ENCODE data around the gene PKNOX2. TPM values are rescaled to one million over a fixed set of nuclear protein-coding genes. Genes with fewer than 3 reads are reported as not detected.

Gene PKNOX2
- total RNA-seq, 2 donors from 2014 or later: 4.0 to 6.9 TPM

- H3K36me3 ChIP-seq (ENCODE audit: control insufficient read depth, insufficient read depth, low read length): no peaks in the 10 kb centered on the region
- Mint-ChIP-seq H3K27ac (no peak overlapping the region), H3K4me3 (no peak overlapping the region), H3K4me1 (peaks cover 26% of the 10 kb centered on the region), H3K9me3 (no peaks in the 10 kb centered on the region), H3K36me3 (ENCODE audit: low read depth) (no peaks in the 10 kb centered on the region), H3K27me3 (ENCODE audit: insufficient read depth) (peaks cover 24% of the 10 kb centered on the region)
- 92 to 100% methylated on average over 2 of the region's 2 CpGs for WGBS, 2 experiments (ENCODE audit: insufficient coverage in 1 of 2, insufficient read length in 1 of 2)
- H3K9me3 ChIP-seq (ENCODE audit: control insufficient read depth, low read length): no peaks in the 10 kb centered on the region
- peaks cover 11% of the 10 kb centered on the region for H3K4me1 ChIP-seq (ENCODE audit: control insufficient read depth, insufficient read depth, low read length)
- no peak overlapping the region for H3K4me3 ChIP-seq (ENCODE audit: low read length)
- H3K9ac ChIP-seq (ENCODE audit: extremely low read depth, low read length, poor library complexity, severe bottlenecking): no peak overlapping the region
- DNase-seq: no peak
- no peak overlapping the region for H3K27ac ChIP-seq (ENCODE audit: low read depth, low read length)
- H3K27me3 ChIP-seq (ENCODE audit: control insufficient read depth, insufficient read depth, low read length, poor library complexity, severe bottlenecking): peaks cover 40% of the 10 kb centered on the region
- TF ChIP-seq, protein P1, sequence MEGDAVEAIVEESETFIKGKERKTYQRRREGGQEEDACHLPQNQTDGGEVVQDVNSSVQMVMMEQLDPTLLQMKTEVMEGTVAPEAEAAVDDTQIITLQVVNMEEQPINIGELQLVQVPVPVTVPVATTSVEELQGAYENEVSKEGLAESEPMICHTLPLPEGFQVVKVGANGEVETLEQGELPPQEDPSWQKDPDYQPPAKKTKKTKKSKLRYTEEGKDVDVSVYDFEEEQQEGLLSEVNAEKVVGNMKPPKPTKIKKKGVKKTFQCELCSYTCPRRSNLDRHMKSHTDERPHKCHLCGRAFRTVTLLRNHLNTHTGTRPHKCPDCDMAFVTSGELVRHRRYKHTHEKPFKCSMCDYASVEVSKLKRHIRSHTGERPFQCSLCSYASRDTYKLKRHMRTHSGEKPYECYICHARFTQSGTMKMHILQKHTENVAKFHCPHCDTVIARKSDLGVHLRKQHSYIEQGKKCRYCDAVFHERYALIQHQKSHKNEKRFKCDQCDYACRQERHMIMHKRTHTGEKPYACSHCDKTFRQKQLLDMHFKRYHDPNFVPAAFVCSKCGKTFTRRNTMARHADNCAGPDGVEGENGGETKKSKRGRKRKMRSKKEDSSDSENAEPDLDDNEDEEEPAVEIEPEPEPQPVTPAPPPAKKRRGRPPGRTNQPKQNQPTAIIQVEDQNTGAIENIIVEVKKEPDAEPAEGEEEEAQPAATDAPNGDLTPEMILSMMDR (conservative IDR thresholded peaks at IDR 0.05): no peak
Measured at GRCh38 chr11:125394296-125394695, 229.7 kb downstream of the PKNOX2 start.

DNA sequence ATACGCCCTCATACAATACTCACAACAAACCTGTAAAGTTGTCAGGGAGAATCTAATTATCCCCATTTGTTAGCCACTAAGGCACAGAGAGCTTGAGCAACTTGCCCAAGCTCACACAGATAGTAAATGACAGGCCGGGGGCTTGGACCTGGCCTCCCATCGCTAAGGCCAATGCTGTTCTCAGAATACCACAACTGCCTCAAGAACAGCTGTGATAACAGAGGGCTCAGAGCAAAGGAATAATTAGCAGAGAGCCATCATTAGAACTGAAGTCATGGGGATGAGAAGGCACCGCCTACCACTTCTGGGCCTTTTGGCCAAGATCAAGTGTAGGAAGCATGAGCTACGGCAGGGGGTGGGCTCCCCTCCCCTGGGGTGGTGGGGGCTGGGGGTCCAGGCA, 232.9 kb downstream of the PKNOX2 start:
- Histone ChIP-seq H3K27me3 (ENCODE audit: control insufficient read depth, insufficient read depth, low read length, poor library complexity, severe bottlenecking) (peaks cover 40% of the 10 kb centered on the region), H3K9ac (ENCODE audit: extremely low read depth, low read length, poor library complexity, severe bottlenecking) (no peak overlapping the region), H3K4me1 (ENCODE audit: control insufficient read depth, insufficient read depth, low read length) (peaks cover 7% of the 10 kb centered on the region), H3K4me3 (ENCODE audit: low read length) (no peak overlapping the region), H3K36me3 (ENCODE audit: control insufficient read depth, insufficient read depth, low read length) (no peaks in the 10 kb centered on the region), H3K9me3 (ENCODE audit: control insufficient read depth, low read length) (no peaks in the 10 kb centered on the region), H3K27ac (ENCODE audit: low read depth, low read length) (no peak overlapping the region)
- Mint-ChIP-seq H3K27ac (no peak overlapping the region), H3K27me3 (ENCODE audit: insufficient read depth) (peaks cover 31% of the 10 kb centered on the region), H3K4me3 (no peak overlapping the region), H3K36me3 (ENCODE audit: low read depth) (no peaks in the 10 kb centered on the region), H3K4me1 (peaks cover 25% of the 10 kb centered on the region), H3K9me3 (no peaks in the 10 kb centered on the region)
- TF ChIP-seq, protein P1 (conservative IDR thresholded peaks at IDR 0.05): no peak
- DNase-seq: no peak
- whole genome bisulfite sequencing, 2 experiments (ENCODE audit: insufficient coverage in 1 of 2, insufficient read length in 1 of 2): 95 to 96% methylated on average over 3 to 5 of the region's 5 CpGs

DNA sequence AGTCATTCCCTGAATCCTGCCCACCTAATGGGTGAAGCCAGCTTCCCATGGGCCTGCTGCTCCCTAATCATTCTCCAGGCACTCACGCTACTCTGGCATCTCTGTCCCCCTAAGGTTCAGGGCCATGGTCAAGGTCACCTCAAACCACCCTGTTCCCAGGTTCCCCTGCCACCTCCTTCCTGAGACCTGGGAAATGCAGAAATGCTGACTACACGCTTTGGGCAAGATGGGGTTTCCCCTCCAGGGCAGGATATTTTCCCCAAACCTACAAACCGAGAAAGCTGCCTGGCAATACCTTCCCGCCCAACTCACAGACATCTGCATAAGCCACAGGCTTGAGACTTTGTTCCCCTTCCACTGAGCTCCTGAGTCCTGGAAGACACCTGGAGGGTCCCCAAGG, 233.9 kb downstream of the PKNOX2 start:
- H3K4me3 Mint-ChIP-seq: no peak overlapping the region
- no peak overlapping the region for H3K27ac Mint-ChIP-seq
- H3K9me3 ChIP-seq (ENCODE audit: control insufficient read depth, low read length): no peaks in the 10 kb centered on the region
- no peak overlapping the region for H3K4me3 ChIP-seq (ENCODE audit: low read length)
- peaks cover 22% of the 10 kb centered on the region for H3K4me1 Mint-ChIP-seq
- DNase-seq: no peak
- H3K36me3 ChIP-seq (ENCODE audit: control insufficient read depth, insufficient read depth, low read length): no peaks in the 10 kb centered on the region
- no peaks in the 10 kb centered on the region for H3K9me3 Mint-ChIP-seq
- no peak overlapping the region for H3K9ac ChIP-seq (ENCODE audit: extremely low read depth, low read length, poor library complexity, severe bottlenecking)
- no peak overlapping the region for H3K27ac ChIP-seq (ENCODE audit: low read depth, low read length)
- peaks cover 7% of the 10 kb centered on the region for H3K4me1 ChIP-seq (ENCODE audit: control insufficient read depth, insufficient read depth, low read length)
- H3K27me3 Mint-ChIP-seq (ENCODE audit: insufficient read depth): peaks cover 33% of the 10 kb centered on the region
- TF ChIP-seq, protein P1 (conservative IDR thresholded peaks at IDR 0.05): no peak
- H3K27me3 ChIP-seq (ENCODE audit: control insufficient read depth, insufficient read depth, low read length, poor library complexity, severe bottlenecking): peaks cover 38% of the 10 kb centered on the region
- no peaks in the 10 kb centered on the region for H3K36me3 Mint-ChIP-seq (ENCODE audit: low read depth)
- WGBS, 2 experiments (ENCODE audit: insufficient coverage in 1 of 2, insufficient read length in 1 of 2): 88% methylated on average over 4 of the region's 4 CpGs; no CpG with 5 or more reads in 1 of the 2 experiments

All from endodermal cell (in vitro differentiated cells).